Endothelial cell of umbilical vein (primary cell): Measurements from ENCODE around the gene CACNA1C. TPM values are rescaled to one million over a fixed set of nuclear protein-coding genes. Genes with fewer than 3 reads are reported as not detected.

Experiments
- BruUV-seq: library from RNA; stranded (reverse); fragments of 400-500 nt; replicated peaks from 2 replicates; lab custom pipeline; 2021; lab: Mats Ljungman, UMichigan
- CTCF ChIA-PET: fragments of 300-600, 350-600 bp; sonication (Branson Sonifier 250); formaldehyde crosslinking; loops from one replicate; lab custom pipeline; 2021; ENCODE audit warnings: antibody characterized with exemption, inconsistent platforms; lab: Charles Lee
- POLR2A ChIA-PET: fragments of 300-600, 350-600 bp; sonication (Branson Sonifier 250); formaldehyde crosslinking; loops from one replicate; lab custom pipeline; 2021; ENCODE audit warnings: antibody characterized with exemption, inconsistent platforms; lab: Charles Lee
- DNase-seq: peaks from one replicate; pipeline ENCODE4 v3.0.0-alpha.2; 2011; ENCODE audit warnings: low read depth, low spot score
- FAIRE-seq: peaks from 2 replicates; lab custom pipeline; 2011; peaks lifted over from hg19 to GRCh38; lab: Jason Lieb, UNC
- H2AFZ ChIP-seq: 2 replicates; pipeline ENCODE4 v1.6.0; 2012; ENCODE audit warnings: low read depth, low read length, control low read depth, inconsistent platforms
- H3K27ac ChIP-seq: 2 replicates; pipeline ENCODE4 v1.5.1; 2011; ENCODE audit warnings: low read depth, mild to moderate bottlenecking, control low read depth, low read length, moderate library complexity; ENCODE audit not compliant: insufficient read depth
- H3K27me3 ChIP-seq, 2 experiments: 2 replicates each; pipeline versions ENCODE4 v1.6.0 to v1.6.1; 2011; ENCODE audit warnings: low read length in 2 of 2, mixed read lengths in 1 of 2; ENCODE audit not compliant: control insufficient read depth in 2 of 2, insufficient read depth in 2 of 2
- H3K36me3 ChIP-seq, 2 experiments: 2 replicates in 1 of 2; 3 replicates in 1 of 2; pipeline ENCODE4 v1.5.1; 2011; ENCODE audit warnings: low read length in 2 of 2, mild to moderate bottlenecking in 1 of 2, moderate library complexity in 1 of 2; ENCODE audit not compliant: control insufficient read depth in 2 of 2, insufficient read depth in 2 of 2; ENCODE audit errors: extremely low read depth in 1 of 2
- H3K4me1 ChIP-seq: 3 replicates; pipeline ENCODE4 v1.5.1; 2011; ENCODE audit warnings: mild to moderate bottlenecking, low read length; ENCODE audit not compliant: control insufficient read depth, insufficient read depth; ENCODE audit errors: extremely low read depth
- H3K4me2 ChIP-seq: 2 replicates; pipeline ENCODE4 v1.6.1; 2011; ENCODE audit warnings: low read length, control low read depth, mixed read lengths; ENCODE audit not compliant: insufficient read depth
- H3K4me3 ChIP-seq, 3 experiments: fragments of 200-600 bp in 1 of 3; sonication (generic), shearing (Covaris generic) in 1 of 3; replicated peaks in 1 of 3; 2 replicates each; pipeline ENCODE4 v1.5.1; 2011 to 2016; ENCODE audit warnings: control low read depth in 3 of 3, low read length in 3 of 3, mild to moderate bottlenecking in 2 of 3, inconsistent platforms in 1 of 3, low read depth in 1 of 3, moderate library complexity in 1 of 3; ENCODE audit not compliant: insufficient read depth in 1 of 3
- H3K79me2 ChIP-seq: 2 replicates; pipeline ENCODE4 v1.6.0; 2012; ENCODE audit warnings: low read length, inconsistent platforms; ENCODE audit not compliant: control insufficient read depth, insufficient read depth
- H3K9ac ChIP-seq: replicated peaks from 2 replicates; pipeline ENCODE3; 2011; ENCODE audit warnings: low read length, control low read depth; ENCODE audit not compliant: insufficient read depth; ENCODE audit errors: extremely low read depth
- H3K9me1 ChIP-seq: replicated peaks from 3 replicates; pipeline ENCODE4 v1.6.0; 2011; ENCODE audit warnings: mild to moderate bottlenecking, low read length; ENCODE audit not compliant: control insufficient read depth, insufficient read depth; ENCODE audit errors: extremely low read depth
- H3K9me3 ChIP-seq: replicated peaks from 2 replicates; pipeline ENCODE4 v1.5.1; 2012; ENCODE audit warnings: low read length, inconsistent platforms; ENCODE audit not compliant: control insufficient read depth, insufficient read depth
- H4K20me1 ChIP-seq: replicated peaks from 2 replicates; pipeline ENCODE3; 2011; ENCODE audit warnings: mild to moderate bottlenecking, low read length; ENCODE audit not compliant: control insufficient read depth, insufficient read depth; ENCODE audit errors: extremely low read depth
- CTCF ChIP-seq, 2 donors: IDR thresholded peaks; 1 replicate in 1 of 2; 2 replicates in 1 of 2; pipeline ENCODE4 v1.5.1; 2011; ENCODE audit warnings: low read length in 2 of 2, mild to moderate bottlenecking in 2 of 2, moderate library complexity in 2 of 2, control low read depth in 1 of 2, inconsistent platforms in 1 of 2, low read depth in 1 of 2; ENCODE audit not compliant: insufficient read depth in 1 of 2; ENCODE audit errors: extremely low read depth in 1 of 2
- EZH2 ChIP-seq: IDR thresholded peaks from 2 replicates; pipeline ENCODE4 v1.6.1; 2012; ENCODE audit warnings: borderline replicate concordance, low read depth, mild to moderate bottlenecking, moderate library complexity, low read length, inconsistent platforms; ENCODE audit not compliant: severe bottlenecking
- FOS ChIP-seq: IDR thresholded peaks from 2 replicates; pipeline ENCODE4 v1.6.1; 2011; ENCODE audit warnings: mild to moderate bottlenecking, low read length, moderate library complexity, borderline replicate concordance; ENCODE audit not compliant: insufficient read depth
- GATA2 ChIP-seq: IDR thresholded peaks from 2 replicates; pipeline ENCODE4 v1.7.0; 2011; ENCODE audit warnings: low read depth, mild to moderate bottlenecking, moderate library complexity, mixed read lengths, low read length; ENCODE audit not compliant: insufficient read length, insufficient read depth
- JUN ChIP-seq: IDR thresholded peaks from 2 replicates; pipeline ENCODE4 v1.6.1; 2011; ENCODE audit warnings: borderline replicate concordance, low read depth; ENCODE audit not compliant: insufficient read length, insufficient read depth
- MAX ChIP-seq: IDR thresholded peaks from 2 replicates; pipeline ENCODE4 v1.6.1; 2011; ENCODE audit not compliant: insufficient read depth, insufficient read length
- MYC ChIP-seq: IDR thresholded peaks from one replicate; pipeline ENCODE4 v1.6.1; 2011; ENCODE audit warnings: mild to moderate bottlenecking, low read depth, low read length
- POLR2A ChIP-seq: IDR thresholded peaks from 2 replicates; pipeline ENCODE4 v1.6.1; 2012; ENCODE audit warnings: low read depth, mild to moderate bottlenecking, control low read depth, low read length
- POLR2AphosphoS5 ChIP-seq: IDR thresholded peaks from 2 replicates; pipeline ENCODE4 v1.6.1; 2012; ENCODE audit warnings: low read depth, mild to moderate bottlenecking, control low read depth, low read length, moderate library complexity; ENCODE audit not compliant: insufficient read depth
- dilution Hi-C: fragments of 300-500 bp; cut with MboI; formaldehyde crosslinking; loops from one replicate; pipeline ENCODE4 v1.15.0; 2019; ENCODE audit warnings: low sequenced_read_pairs; ENCODE audit not compliant: extremely low pct_ligation_motif_present
- intact Hi-C: fragments of 100-400 bp; cut with micrococcal nuclease; formaldehyde crosslinking; loops from one replicate; pipeline ENCODE4 v1.10.0; 2022
- polyA plus RNA-seq, 4 experiments: library from polyadenylated mRNA; depleted of rRNA in 3 of 4; stranded (reverse) in 3 of 4; unstranded in 1 of 4; fragments of >200 nt; gene quantifications; 2 replicates each; pipeline versions ENCODE4 v1.2.1 to v1.2.3, GENCODE V29; 2011 to 2012; ENCODE audit warnings: missing spikeins in 1 of 4
- total RNA-seq: library from RNA; stranded (reverse); gene quantifications from 2 replicates; pipeline ENCODE4 v1.2.3, GENCODE V29; 2021

CACNA1C gene
- total and polyA plus RNA-seq, 2 donors (not counting 3 experiments of a cell fraction or from before 2014, with no cell fraction given) = not detected

GRCh38 chr12:2126676-2127406 lies 74.1 kb downstream of the CACNA1C start:
- Histone ChIP-seq H3K4me1 (no peaks in the 10 kb centered on the region), H3K9me1 (no peaks in the 10 kb centered on the region), H3K9me3 (no peaks in the 10 kb centered on the region), H3K4me3 (no peak overlapping the region), H4K20me1 (no peaks in the 10 kb centered on the region), H3K9ac (no peak overlapping the region), H3K27ac (no peak overlapping the region), H2AFZ (no peak overlapping the region), H3K27me3 (no peaks in the 10 kb centered on the region), H3K36me3 (no peaks in the 10 kb centered on the region), H3K79me2 (no peaks in the 10 kb centered on the region), H3K4me2 (no peak overlapping the region)
- intact Hi-C loops (no loop called here), dilution Hi-C loops (no loop called here)
- CTCF ChIA-PET = no interaction called here
- no peak for TF ChIP-seq MYC
- no peak for TF ChIP-seq MAX
- no peak for TF ChIP-seq JUN
- TF ChIP-seq FOS = no peak
- TF ChIP-seq CTCF (IDR thresholded peaks at IDR 0.05; ENCODE audit: extremely low read depth in 1 of 2, insufficient read depth in 1 of 2, low read depth in 1 of 2, low read length in 2 of 2) = no peak
- TF ChIP-seq GATA2 = no peak
- no peak for TF ChIP-seq EZH2
- no peak for TF ChIP-seq POLR2A
- no peak for TF ChIP-seq POLR2AphosphoS5
- FAIRE-seq = no peak
- POLR2A ChIA-PET = no interaction called here
- BruUV-seq = no TSS peak
- no peak for DNase-seq
